Activated CD8-positive, alpha-beta memory T cell treated with anti-CD3 and anti-CD28 coated beads, Interleukin-2, amount 50 U/mL, for 24 hours (primary cell): Measurements from ENCODE around the gene BBLN.
"Not testable (repeated sequence)": the region's sequence is repeated elsewhere in the genome, so short reads cannot be mapped to it uniquely, and the experiment has no call there.

Source experiments
- DNase-seq: peaks from one replicate; pipeline ENCODE4 v3.0.0-alpha.2; 2020; ENCODE audit errors: extremely low read depth

Gene BBLN

GRCh38 chr9:128124873-128125579, 35.0 kb upstream of the BBLN start:
- DNase-seq = no peak

- DNase-seq = no peak
These were observed 34.3 kb upstream of the BBLN start for GRCh38 chr9:128125580-128126354.

GRCh38 chr9:128127568-128127989, 32.5 kb upstream of the BBLN start, which contains the start of gene PTGES2:
Gene PTGES2 (minus strand): TSS chr9:128127729. CDS start chr9:128127717, 12 bp downstream.
- DNase-seq = peak; percentile 29

GRCh38 chr9:128127990-128128835, 31.9 kb upstream of the BBLN start:
- DNase-seq = peak; percentile 66

GRCh38 chr9:128128836-128129590, 31.1 kb upstream of the BBLN start:
- DNase-seq = no peak

GRCh38 chr9:128129976-128130590, 30.0 kb upstream of the BBLN start:
- not testable (repeated sequence) for DNase-seq

GRCh38 chr9:128130651-128131050, 29.4 kb upstream of the BBLN start:
- not testable (repeated sequence) for DNase-seq

GRCh38 chr9:128131346-128131745, 28.7 kb upstream of the BBLN start:
- not testable (repeated sequence) for DNase-seq

GRCh38 chr9:128132139-128132538, 27.9 kb upstream of the BBLN start:
- DNase-seq = not testable (repeated sequence)

GRCh38 chr9:128135561-128135960, 24.5 kb upstream of the BBLN start:
- DNase-seq = not testable (repeated sequence)

- no peak for DNase-seq
These were observed 23.0 kb upstream of the BBLN start for GRCh38 chr9:128136816-128137793.

GRCh38 chr9:128138001-128138400, 22.1 kb upstream of the BBLN start:
- DNase-seq = no peak

- no peak for DNase-seq
These were observed 20.4 kb upstream of the BBLN start for GRCh38 chr9:128139621-128140020.

- no peak for DNase-seq
These were observed 18.5 kb upstream of the BBLN start for GRCh38 chr9:128141604-128142003.

- no peak for DNase-seq
These were observed 18.0 kb upstream of the BBLN start for GRCh38 chr9:128142061-128142460.

GRCh38 chr9:128142596-128142995, 17.5 kb upstream of the BBLN start:
- DNase-seq = no peak

GRCh38 chr9:128143525-128144238, 16.4 kb upstream of the BBLN start:
- DNase-seq = no peak

GRCh38 chr9:128144239-128145181, 15.6 kb upstream of the BBLN start:
- DNase-seq = no peak
